HEK293 (cell line): ENCODE measurements around the gene PDRG1.

Experiments
- GFI1B ChIP-seq: fragments of 450-650 bp; formaldehyde crosslinking; IDR thresholded peaks from 2 replicates; pipeline ENCODE4 v1.5.1; 2016; ENCODE audit warnings: missing biosample characterization, missing genetic modification characterization
- KLF16 ChIP-seq: fragments of 450-650 bp; formaldehyde crosslinking; IDR thresholded peaks from 2 replicates; pipeline ENCODE4 v1.5.1; 2017; ENCODE audit warnings: missing biosample characterization, missing genetic modification characterization
- KLF8 ChIP-seq: fragments of 450-650 bp; formaldehyde crosslinking; IDR thresholded peaks from 2 replicates; pipeline ENCODE4 v1.5.1; 2016; ENCODE audit warnings: missing biosample characterization, missing genetic modification characterization
- OVOL3 ChIP-seq: fragments of 450-650 bp; formaldehyde crosslinking; IDR thresholded peaks from 2 replicates; pipeline ENCODE4 v1.5.1; 2016; ENCODE audit warnings: missing biosample characterization, missing genetic modification characterization
- REPIN1 ChIP-seq: fragments of 450-650 bp; formaldehyde crosslinking; IDR thresholded peaks from 2 replicates; pipeline ENCODE4 v1.5.1; 2017; ENCODE audit warnings: missing biosample characterization, missing genetic modification characterization, low read depth
- SALL2 ChIP-seq: fragments of 450-650 bp; formaldehyde crosslinking; IDR thresholded peaks from 2 replicates; pipeline ENCODE4 v1.5.0; 2017; ENCODE audit warnings: missing biosample characterization, mild to moderate bottlenecking, missing genetic modification characterization, borderline replicate concordance
- SP3 ChIP-seq: fragments of 450-650 bp; formaldehyde crosslinking; IDR thresholded peaks from 2 replicates; pipeline ENCODE4 v1.5.1; 2016; ENCODE audit warnings: missing biosample characterization, missing genetic modification characterization
- WT1 ChIP-seq: fragments of 450-650 bp; formaldehyde crosslinking; IDR thresholded peaks from 2 replicates; pipeline ENCODE4 v1.5.1; 2016; ENCODE audit warnings: missing biosample characterization, missing genetic modification characterization
- YY1 ChIP-seq: fragments of 450-650 bp; formaldehyde crosslinking; IDR thresholded peaks from 2 replicates; pipeline ENCODE4 v1.5.1; 2018; ENCODE audit warnings: missing biosample characterization, missing genetic modification characterization
- ZBTB17 ChIP-seq: fragments of 450-650 bp; formaldehyde crosslinking; IDR thresholded peaks from 2 replicates; pipeline ENCODE4 v1.5.1; 2016; ENCODE audit warnings: missing biosample characterization, missing genetic modification characterization
- ZBTB7A ChIP-seq: fragments of 450-650 bp; formaldehyde crosslinking; IDR thresholded peaks from 2 replicates; pipeline ENCODE4 v1.5.1; 2016; ENCODE audit warnings: low read depth, missing biosample characterization, missing genetic modification characterization
- ZNF157 ChIP-seq: fragments of 450-650 bp; formaldehyde crosslinking; IDR thresholded peaks from 2 replicates; pipeline ENCODE4 v1.5.1; 2016; ENCODE audit warnings: missing biosample characterization, missing genetic modification characterization
- ZNF16 ChIP-seq: fragments of 450-650 bp; formaldehyde crosslinking; IDR thresholded peaks from 2 replicates; pipeline ENCODE4 v1.5.1; 2016; ENCODE audit warnings: low read depth, missing biosample characterization, missing genetic modification characterization
- ZNF169 ChIP-seq: fragments of 450-650 bp; formaldehyde crosslinking; IDR thresholded peaks from 2 replicates; pipeline ENCODE4 v1.5.1; 2016; ENCODE audit warnings: missing biosample characterization, missing genetic modification characterization
- ZNF211 ChIP-seq: fragments of 450-650 bp; formaldehyde crosslinking; IDR thresholded peaks from 2 replicates; pipeline ENCODE4 v1.5.1; 2016; ENCODE audit warnings: low read depth, missing biosample characterization, missing genetic modification characterization
- ZNF433 ChIP-seq: fragments of 450-650 bp; formaldehyde crosslinking; IDR thresholded peaks from 2 replicates; pipeline ENCODE4 v1.5.1; 2016; ENCODE audit warnings: missing biosample characterization, missing genetic modification characterization, low read depth
- ZNF549 ChIP-seq: fragments of 450-650 bp; IDR thresholded peaks from 2 replicates; pipeline ENCODE4 v1.5.1; 2018; ENCODE audit warnings: missing biosample characterization, missing genetic modification characterization, mild to moderate bottlenecking, inconsistent platforms, moderate library complexity
- ZNF555 ChIP-seq: fragments of 450-650 bp; formaldehyde crosslinking; conservative IDR thresholded peaks from 2 replicates; pipeline ENCODE4 v1.5.1; 2017; ENCODE audit warnings: missing biosample characterization, mild to moderate bottlenecking, missing genetic modification characterization, inconsistent platforms
- ZNF558 ChIP-seq: fragments of 450-650 bp; formaldehyde crosslinking; IDR thresholded peaks from 2 replicates; pipeline ENCODE4 v1.5.1; 2016; ENCODE audit warnings: missing biosample characterization, missing genetic modification characterization
- ZNF571 ChIP-seq: fragments of 450-650 bp; formaldehyde crosslinking; IDR thresholded peaks from 2 replicates; pipeline ENCODE4 v1.5.0; 2017; ENCODE audit warnings: missing biosample characterization, missing genetic modification characterization
- ZNF623 ChIP-seq: fragments of 450-650 bp; formaldehyde crosslinking; IDR thresholded peaks from 2 replicates; pipeline ENCODE4 v1.5.1; 2016; ENCODE audit warnings: missing biosample characterization, missing genetic modification characterization
- ZNF624 ChIP-seq: fragments of 450-650 bp; formaldehyde crosslinking; IDR thresholded peaks from 2 replicates; pipeline ENCODE4 v1.5.1; 2017; ENCODE audit warnings: missing biosample characterization, missing genetic modification characterization
- ZNF660 ChIP-seq: fragments of 450-650 bp; IDR thresholded peaks from 2 replicates; pipeline ENCODE4 v1.5.1; 2018; ENCODE audit warnings: missing biosample characterization, mild to moderate bottlenecking, missing genetic modification characterization
- ZNF664 ChIP-seq: fragments of 450-650 bp; formaldehyde crosslinking; IDR thresholded peaks from 2 replicates; pipeline ENCODE4 v1.5.1; 2016; ENCODE audit warnings: missing biosample characterization, missing genetic modification characterization
- ZNF76 ChIP-seq: fragments of 450-650 bp; formaldehyde crosslinking; IDR thresholded peaks from 2 replicates; pipeline ENCODE4; 2016; ENCODE audit warnings: low read depth, missing biosample characterization, missing genetic modification characterization, borderline replicate concordance
- ZSCAN30 ChIP-seq: fragments of 450-650 bp; IDR thresholded peaks from 2 replicates; pipeline ENCODE4 v1.5.1; 2018; ENCODE audit warnings: missing biosample characterization, mild to moderate bottlenecking, missing genetic modification characterization, moderate library complexity
- TF ChIP-seq, protein P1 (sequence below): fragments of 450-650 bp; formaldehyde crosslinking; IDR thresholded peaks from 2 replicates; pipeline ENCODE4 v1.5.1; 2016; ENCODE audit warnings: missing biosample characterization, missing genetic modification characterization, borderline replicate concordance
- TF ChIP-seq, protein P2 (sequence below): fragments of 450-650 bp; formaldehyde crosslinking; IDR thresholded peaks from 2 replicates; pipeline ENCODE4 v1.5.1; 2016; ENCODE audit warnings: missing biosample characterization, missing genetic modification characterization
- TF ChIP-seq, protein P3 (sequence below): fragments of 450-650 bp; formaldehyde crosslinking; optimal IDR thresholded peaks from 2 replicates; pipeline ENCODE3; 2016; ENCODE audit warnings: missing biosample characterization, mild to moderate bottlenecking, missing genetic modification characterization
- TF ChIP-seq, protein P4 (sequence below): fragments of 450-650 bp; formaldehyde crosslinking; IDR thresholded peaks from 2 replicates; pipeline ENCODE4 v1.5.1; 2016; ENCODE audit warnings: missing biosample characterization, missing genetic modification characterization

Gene PDRG1

DNA sequence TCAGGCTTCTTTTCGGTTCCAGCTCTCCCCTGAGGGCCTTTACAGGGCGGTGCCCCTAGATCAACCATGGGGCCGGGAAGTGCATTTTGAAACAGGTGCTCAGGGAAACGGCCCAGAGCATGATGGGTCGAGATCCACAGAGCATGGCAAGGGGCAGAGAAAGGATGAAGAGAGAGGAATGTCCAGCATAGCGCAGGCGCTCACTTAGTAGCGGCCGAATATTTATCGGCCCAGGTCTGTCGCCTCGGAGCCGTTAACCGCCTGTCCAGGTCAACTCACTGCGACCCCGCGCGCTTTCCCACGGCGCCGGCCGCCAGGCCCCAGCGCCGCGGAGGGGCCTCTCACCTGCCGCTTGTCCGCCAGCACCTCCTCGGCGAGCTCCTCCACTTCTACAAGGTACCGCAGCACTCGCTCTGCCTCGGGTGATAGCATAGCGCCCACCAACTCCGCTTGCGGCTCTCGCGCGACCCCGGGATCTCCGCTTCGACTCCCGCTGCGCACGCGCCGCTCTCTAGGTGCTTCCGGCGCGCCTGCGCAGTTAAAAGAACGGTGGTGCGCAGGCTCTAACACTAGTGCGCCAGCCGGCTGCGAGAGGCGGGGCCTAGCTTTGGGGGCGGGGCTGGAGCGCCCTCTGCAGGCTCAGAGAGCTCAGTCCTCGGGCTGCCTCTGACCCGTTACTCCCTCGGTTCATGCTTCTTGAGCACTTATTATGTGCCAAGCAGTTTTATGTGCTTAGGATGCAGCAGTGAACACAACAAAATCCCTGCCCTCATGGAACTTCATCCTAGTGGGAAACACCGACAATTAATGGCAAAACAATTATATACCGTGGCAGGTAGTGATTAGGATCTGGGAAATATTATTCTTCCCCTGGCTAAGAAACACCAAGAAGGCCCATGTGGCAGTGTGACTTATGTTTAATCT, at the start of gene PDRG1 (continued):
- TF ChIP-seq ZNF16 (no peak), ZNF549 (tag by site-specific recombination) (no peak), OVOL3 (tag by site-specific recombination) (no peak), SALL2 (tag by site-specific recombination) (no peak), KLF8 (tag by site-specific recombination) (0 out of 2 replicates have a peak, but pooled peaks have one; percentile 18), ZNF169 (tag by site-specific recombination) (no peak), ZNF157 (no peak), GFI1B (tag by site-specific recombination) (no peak), KLF16 (peak; percentile 60), ZBTB7A (tag by site-specific recombination) (peak; percentile 56; the same call in 1 of the 2 replicates), ZNF571 (tag by site-specific recombination) (no peak), ZNF624 (no peak), ZNF555 (no peak), ZNF623 (tag by site-specific recombination) (no peak), WT1 (tag by site-specific recombination) (0 out of 2 replicates have a peak, but pooled peaks have one; percentile 18), REPIN1 (no peak), ZNF660 (no peak), ZNF558 (no peak), ZNF664 (tag by site-specific recombination) (peak; percentile 100), ZSCAN30 (tag by site-specific recombination) (no peak; the same call in 1 of the 2 replicates), ZNF433 (no peak), SP3 (tag by site-specific recombination) (peak; percentile 86), YY1 (tag by site-specific recombination) (no peak), ZBTB17 (tag by site-specific recombination) (no peak), ZNF76 (tag by site-specific recombination) (peak; percentile 53), ZNF211 (tag by site-specific recombination) (no peak)
- TF ChIP-seq, protein P1, sequence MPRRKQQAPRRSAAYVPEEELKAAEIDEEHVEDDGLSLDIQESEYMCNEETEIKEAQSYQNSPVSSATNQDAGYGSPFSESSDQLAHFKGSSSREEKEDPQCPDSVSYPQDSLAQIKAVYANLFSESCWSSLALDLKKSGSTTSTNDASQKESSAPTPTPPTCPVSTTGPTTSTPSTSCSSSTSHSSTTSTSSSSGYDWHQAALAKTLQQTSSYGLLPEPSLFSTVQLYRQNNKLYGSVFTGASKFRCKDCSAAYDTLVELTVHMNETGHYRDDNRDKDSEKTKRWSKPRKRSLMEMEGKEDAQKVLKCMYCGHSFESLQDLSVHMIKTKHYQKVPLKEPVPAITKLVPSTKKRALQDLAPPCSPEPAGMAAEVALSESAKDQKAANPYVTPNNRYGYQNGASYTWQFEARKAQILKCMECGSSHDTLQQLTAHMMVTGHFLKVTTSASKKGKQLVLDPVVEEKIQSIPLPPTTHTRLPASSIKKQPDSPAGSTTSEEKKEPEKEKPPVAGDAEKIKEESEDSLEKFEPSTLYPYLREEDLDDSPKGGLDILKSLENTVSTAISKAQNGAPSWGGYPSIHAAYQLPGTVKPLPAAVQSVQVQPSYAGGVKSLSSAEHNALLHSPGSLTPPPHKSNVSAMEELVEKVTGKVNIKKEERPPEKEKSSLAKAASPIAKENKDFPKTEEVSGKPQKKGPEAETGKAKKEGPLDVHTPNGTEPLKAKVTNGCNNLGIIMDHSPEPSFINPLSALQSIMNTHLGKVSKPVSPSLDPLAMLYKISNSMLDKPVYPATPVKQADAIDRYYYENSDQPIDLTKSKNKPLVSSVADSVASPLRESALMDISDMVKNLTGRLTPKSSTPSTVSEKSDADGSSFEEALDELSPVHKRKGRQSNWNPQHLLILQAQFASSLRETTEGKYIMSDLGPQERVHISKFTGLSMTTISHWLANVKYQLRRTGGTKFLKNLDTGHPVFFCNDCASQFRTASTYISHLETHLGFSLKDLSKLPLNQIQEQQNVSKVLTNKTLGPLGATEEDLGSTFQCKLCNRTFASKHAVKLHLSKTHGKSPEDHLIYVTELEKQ (tag by site-specific recombination): no peak
- TF ChIP-seq, protein P2, sequence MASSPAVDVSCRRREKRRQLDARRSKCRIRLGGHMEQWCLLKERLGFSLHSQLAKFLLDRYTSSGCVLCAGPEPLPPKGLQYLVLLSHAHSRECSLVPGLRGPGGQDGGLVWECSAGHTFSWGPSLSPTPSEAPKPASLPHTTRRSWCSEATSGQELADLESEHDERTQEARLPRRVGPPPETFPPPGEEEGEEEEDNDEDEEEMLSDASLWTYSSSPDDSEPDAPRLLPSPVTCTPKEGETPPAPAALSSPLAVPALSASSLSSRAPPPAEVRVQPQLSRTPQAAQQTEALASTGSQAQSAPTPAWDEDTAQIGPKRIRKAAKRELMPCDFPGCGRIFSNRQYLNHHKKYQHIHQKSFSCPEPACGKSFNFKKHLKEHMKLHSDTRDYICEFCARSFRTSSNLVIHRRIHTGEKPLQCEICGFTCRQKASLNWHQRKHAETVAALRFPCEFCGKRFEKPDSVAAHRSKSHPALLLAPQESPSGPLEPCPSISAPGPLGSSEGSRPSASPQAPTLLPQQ: no peak
- TF ChIP-seq, protein P3, sequence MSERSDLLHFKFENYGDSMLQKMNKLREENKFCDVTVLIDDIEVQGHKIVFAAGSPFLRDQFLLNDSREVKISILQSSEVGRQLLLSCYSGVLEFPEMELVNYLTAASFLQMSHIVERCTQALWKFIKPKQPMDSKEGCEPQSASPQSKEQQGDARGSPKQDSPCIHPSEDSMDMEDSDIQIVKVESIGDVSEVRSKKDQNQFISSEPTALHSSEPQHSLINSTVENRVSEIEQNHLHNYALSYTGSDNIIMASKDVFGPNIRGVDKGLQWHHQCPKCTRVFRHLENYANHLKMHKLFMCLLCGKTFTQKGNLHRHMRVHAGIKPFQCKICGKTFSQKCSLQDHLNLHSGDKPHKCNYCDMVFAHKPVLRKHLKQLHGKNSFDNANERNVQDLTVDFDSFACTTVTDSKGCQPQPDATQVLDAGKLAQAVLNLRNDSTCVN (tag by site-specific recombination): peak; percentile 78
- TF ChIP-seq, protein P4, sequence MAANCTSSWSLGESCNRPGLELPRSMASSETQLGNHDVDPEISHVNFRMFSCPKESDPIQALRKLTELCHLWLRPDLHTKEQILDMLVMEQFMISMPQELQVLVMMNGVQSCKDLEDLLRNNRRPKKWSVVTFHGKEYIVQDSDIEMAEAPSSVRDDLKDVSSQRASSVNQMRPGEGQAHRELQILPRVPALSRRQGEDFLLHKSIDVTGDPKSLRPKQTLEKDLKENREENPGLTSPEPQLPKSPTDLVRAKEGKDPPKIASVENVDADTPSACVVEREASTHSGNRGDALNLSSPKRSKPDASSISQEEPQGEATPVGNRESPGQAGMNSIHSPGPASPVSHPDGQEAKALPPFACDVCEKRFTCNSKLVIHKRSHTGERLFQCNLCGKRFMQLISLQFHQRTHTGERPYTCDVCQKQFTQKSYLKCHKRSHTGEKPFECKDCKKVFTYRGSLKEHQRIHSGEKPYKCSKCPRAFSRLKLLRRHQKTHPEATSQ (tag by site-specific recombination): no peak
